AG08395 (cell line): Measurements from ENCODE around the gene BEST4.
"Not testable (repeated sequence)": the region's sequence is repeated elsewhere in the genome, so short reads cannot be mapped to it uniquely, and the experiment has no call there.

Experiments used
- DNase-seq: peaks from one replicate; pipeline ENCODE4 v3.0.0; 2012; ENCODE audit warnings: mixed read lengths, low spot score

BEST4 gene

GRCh38 chr1:44819608-44820327, 31.8 kb upstream of the BEST4 start:
- peak; percentile 85 for DNase-seq

DNA sequence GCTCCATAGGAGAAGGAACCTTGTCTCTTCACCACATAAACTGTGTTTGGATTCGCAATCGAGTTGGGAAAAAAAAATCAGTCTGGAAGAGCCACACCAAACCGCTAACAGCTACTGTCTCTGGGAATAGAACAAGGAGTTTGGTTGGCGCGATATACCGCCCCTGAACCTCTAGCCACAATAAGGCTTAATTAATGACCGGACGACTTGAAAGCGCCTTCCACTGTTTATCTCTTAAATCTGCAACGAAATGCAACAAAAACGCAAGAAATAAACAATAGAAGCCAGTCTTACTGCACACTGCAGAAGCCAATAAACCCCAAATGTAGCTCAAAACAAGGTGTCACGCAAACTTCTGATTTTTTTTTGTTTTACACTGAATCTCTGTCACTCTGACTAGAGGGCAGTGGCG, 31.2 kb upstream of the BEST4 start:
- DNase-seq, result peak; percentile 32

- DNase-seq, result no peak
Observed at GRCh38 chr1:44817771-44818495, 30.0 kb upstream of the BEST4 start.

- DNase-seq, result no peak
Observed at GRCh38 chr1:44817307-44817706, 29.3 kb upstream of the BEST4 start.

DNA sequence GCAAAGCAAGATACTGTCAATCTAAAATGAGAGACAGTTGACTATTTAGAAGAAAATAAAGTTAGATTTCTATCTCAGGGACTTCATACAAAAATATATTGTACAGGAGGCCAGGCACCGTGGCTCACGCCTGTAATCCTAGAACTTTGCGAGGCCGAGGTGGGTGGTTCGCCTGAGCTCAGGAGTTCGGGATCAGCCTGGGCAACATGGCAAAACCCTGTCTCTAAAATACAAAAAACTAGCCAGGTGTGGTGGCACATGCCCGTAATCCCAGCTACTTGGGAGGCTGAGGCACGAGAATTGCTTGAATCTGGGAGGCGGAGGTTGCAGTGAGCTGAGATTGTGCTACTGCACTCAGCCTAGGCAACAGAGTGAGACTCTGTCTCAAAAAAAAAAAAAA, 28.0 kb upstream of the BEST4 start:
- DNase-seq, result not testable (repeated sequence)

DNA sequence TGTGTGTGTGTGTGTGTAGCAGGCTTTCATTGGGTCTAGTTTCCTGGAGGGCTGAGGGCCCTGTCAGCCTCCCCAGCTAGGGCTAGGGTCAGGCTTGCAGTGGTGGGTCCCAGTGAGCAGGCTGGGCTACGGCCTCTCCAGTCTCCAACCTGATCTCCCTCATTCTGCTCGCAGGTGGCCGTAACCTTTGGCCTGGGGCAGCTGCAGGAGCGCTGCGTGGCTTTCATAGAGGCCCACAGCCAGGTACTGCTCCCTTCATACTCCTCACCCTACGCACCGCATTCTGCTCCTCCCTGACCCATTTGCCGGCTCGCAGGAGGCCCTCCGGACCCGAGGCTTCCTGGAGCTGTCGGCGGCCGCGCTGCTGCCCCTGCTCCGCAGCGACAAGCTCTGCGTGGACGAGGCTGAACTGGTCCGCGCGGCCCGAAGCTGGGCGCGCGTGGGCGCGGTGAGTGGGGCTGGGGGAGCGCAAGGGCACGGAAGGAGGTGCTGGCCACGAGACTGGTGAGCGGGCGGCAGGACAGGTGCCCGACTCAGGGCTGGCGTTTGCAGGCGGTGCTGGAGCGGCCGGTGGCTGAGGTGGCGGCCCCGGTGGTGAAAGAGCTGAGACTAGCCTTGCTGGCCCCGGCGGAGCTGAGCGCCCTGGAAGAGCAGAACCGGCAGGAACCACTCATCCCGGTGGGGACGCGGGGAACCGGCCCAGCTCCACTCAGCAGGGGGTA, 25.0 kb upstream of the BEST4 start:
- no peak for DNase-seq

DNA sequence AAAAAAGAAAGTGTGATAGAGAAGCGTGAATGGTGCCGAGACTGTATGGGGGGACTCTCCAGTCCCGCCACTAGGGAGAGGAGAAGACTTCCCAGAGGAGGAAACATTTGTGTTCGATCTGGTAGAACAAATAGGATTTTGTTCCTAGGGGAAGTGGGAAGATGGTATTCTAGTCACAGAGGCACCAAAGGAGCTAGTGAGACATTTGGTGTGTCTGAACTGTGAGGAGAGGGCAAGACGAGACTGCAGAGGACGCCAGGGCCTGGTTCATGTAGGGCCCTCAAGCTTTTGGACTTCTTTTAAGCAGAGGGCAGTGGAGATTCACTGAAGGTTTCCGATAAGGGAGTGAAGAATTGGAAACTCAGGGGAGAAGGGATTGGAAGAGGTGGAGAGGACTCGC, 23.3 kb upstream of the BEST4 start:
- no peak for DNase-seq

GRCh38 chr1:44810762-44811105, 22.8 kb upstream of the BEST4 start:
- DNase-seq, result not testable (repeated sequence)

GRCh38 chr1:44810101-44810761, 22.3 kb upstream of the BEST4 start:
- DNase-seq, result no peak

DNA sequence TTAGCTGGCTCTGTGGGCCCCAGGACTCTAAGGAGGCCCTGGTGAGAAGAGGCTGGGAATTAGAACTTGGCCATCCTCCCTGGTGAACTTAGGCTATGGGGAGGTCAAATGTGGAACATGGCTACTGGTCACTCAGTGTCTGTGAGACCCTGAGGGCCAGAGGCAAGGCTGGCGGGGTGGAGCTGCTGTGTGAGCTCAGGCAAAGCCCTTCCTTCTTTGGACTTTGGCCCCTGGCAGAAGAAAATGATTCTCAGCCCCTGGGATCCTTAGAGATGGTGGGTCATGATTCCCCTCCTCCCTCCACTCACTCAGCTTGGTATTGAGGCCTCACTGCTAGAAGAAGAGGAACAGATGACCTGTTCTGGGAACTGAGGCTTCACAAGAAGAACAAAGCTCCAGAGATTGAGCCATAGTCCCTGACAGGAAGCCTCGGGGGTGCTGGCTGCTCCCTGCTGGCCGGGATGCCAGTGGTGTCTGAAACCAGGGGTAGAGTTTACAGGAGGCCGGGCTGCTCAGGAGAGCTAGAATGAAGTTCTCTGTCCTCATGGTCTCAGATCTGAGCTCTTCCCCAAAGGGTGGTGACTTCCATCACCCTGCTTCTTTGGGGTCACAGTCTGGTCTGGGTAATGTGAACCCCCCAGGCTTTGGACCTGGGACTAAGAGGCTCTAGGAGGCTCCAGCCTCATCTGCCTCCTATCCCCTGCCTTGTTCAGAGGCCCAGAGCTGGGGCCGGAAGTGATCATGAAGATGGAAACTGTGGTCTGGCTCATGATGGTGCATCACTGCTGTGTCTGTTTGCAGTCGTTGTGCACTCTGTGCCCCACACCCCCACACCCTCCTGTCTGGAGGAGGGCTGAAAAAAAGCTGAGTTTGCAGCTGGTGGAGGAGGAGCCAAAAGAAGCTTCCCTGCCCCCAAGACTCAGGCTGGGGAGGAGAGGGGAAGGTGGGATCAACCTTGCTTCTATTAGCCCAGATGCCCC, 21.3 kb upstream of the BEST4 start:
- peak; percentile 43 for DNase-seq

DNA sequence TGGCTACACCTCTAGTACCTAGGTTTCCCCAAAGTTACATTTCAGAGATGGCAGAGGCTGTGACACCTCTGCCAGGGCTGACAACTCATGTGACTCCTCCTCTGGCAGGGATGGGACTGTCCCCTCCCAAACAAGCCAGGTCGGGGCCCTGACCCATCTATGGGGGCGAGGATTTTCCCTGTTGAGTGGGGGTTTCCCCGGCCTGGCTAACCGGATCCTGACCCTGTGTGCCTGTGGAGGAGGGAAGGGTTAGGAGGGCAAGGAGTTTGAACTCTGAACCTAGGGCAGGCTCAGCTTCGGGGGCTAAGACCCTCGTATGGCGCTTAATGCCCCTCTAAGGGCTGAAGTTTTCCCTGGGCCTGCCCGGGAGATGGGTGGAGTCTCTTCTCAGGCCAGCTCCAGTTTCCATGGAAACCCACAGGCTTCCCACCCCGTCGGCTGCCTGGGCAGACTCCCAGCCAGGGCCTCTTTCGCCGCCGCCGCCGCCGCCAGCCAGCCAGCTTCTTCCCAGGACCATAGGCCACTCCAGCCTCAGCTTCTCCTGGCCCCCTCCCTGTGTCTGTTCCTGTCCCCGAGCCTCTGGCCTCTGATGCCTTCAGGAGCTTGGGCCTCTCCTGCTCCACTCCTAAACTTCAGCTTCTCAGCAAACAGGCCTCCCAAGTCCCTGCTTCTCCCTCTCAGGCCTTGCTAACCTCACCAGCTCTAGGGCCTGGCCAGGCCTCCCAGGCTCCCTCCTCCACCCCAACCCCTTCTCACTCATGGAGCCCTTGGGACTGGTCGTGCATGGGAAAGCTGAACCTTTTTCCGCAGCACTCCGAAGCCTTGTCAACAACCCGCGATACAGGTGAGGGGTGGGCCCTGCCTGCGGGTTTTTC, 20.3 kb upstream of the BEST4 start, which contains the start of gene BTBD19:
Gene BTBD19 (plus strand): TSS at position 461 of the 875 bp plus-strand sequence. CDS start 298 bp downstream, at position 759.
- DNase-seq, result peak; percentile 91

- DNase-seq, result peak; percentile 96
Observed at GRCh38 chr1:44807364-44808062, 19.5 kb upstream of the BEST4 start.

DNA sequence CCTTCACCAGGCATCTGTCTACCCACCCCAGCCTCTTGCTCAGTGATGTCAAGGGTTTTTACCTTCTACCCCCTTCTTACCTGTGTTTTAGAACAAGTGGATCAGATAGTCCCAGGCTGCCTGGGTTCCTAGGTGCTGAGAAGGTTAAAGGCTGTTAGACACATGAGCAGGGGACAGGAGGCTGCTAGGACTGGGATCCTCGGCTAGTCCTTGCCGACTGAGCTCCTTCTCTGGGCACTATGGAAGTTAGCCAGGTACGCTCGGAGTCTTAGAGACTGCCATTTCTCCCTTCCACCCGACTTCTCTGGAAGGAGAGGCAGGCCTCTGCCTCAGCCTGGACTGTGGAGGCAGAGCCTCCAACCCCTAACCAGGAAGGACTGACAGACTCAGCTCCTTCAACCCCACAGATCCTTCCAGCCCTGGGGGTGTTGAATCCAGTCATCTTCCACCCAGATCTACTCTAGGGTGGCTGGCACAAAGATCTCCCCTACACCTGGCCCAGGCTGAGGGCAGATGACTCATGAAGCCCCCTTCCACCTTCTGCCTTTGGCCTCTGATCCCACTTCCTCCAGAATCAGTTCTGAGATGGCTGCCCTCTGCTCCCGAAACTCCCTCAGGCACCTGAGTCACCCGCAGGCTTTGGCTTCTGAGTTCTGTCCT, 18.9 kb upstream of the BEST4 start, which contains the start of gene DYNLT4:
Gene DYNLT4 (minus strand): TSS at position 648 of the 660 bp plus-strand sequence. CDS start 683 bp downstream, outside the sequence.
- no peak for DNase-seq

- DNase-seq, result no peak
Observed at GRCh38 chr1:44806025-44806703, 18.2 kb upstream of the BEST4 start.

DNA sequence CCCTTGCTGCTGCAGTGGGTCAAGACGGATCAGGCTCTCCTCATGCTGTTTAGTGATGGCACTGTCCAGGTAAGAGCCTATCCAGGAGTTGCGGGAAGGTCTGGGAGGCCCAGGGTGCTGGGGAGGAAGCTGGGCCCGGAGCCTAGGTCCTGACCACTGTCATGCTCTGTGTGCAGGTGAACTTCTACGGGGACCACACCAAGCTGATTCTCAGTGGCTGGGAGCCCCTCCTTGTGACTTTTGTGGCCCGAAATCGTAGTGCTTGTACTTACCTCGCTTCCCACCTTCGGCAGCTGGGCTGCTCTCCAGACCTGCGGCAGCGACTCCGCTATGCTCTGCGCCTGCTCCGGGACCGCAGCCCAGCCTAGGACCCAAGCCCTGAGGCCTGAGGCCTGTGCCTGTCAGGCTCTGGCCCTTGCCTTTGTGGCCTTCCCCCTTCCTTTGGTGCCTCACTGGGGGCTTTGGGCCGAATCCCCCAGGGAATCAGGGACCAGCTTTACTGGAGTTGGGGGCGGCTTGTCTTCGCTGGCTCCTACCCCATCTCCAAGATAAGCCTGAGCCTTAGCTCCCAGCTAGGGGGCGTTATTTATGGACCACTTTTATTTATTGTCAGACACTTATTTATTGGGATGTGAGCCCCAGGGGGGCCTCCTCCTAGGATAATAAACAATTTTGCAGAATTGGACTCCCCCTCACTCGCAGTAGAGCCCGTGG, 17.5 kb upstream of the BEST4 start:
- no peak for DNase-seq

DNA sequence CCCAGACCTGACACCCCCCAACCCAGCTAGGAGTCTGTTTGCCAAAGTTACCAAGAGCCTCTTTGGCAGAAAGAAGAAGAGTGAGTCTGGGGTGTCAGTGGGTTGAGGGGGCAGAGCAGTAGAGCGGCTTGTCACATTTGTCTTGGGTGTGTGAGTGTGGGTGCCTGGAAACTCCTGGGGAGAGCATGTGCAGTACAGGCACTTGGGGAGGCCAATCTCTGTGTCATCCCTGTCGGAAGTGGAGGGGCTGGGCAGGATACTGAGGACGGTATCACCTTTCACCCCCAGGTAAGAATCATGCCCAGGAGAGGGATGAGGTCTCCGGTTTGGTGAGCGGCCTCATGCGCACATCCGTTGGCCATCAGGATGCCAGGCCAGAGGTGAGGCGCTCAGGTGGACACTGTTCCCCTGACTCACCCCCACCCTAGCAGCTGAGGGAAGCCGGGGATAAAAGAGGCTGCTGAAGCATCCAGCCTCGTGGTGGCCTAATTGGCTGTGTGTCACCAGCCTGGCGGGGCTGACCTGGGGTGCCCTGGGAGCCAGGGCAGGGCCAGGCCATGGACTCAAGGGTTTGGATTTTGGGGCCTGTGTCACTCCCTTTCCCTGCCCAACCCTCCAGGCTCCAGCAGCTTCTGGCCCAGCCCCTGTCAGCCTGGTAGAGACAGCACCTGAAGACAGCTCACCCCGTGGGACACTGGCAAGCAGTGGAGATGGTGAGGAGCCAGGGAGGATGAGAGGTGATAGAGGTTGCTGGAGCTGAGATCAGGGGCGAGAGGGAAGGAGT, 15.5 kb upstream of the BEST4 start:
- no peak for DNase-seq

DNA sequence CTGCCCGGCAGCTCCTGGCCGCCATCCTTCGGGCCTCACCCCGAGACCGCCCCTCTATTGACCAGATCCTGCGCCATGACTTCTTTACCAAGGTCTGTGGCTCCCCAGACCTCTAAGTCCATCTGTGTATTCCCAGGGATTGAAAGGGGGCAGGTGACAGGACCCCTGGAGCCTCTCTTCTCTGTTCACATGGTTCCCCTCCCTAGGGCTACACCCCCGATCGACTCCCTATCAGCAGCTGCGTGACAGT, 15.0 kb upstream of the BEST4 start:
- no peak for DNase-seq
